HAP-1 (cell line): ENCODE data around the gene CAPN2.

Experiments used
- DNase-seq, 2 experiments: peaks; one replicate each; pipeline ENCODE4 v3.0.0-alpha.2; 2016 to 2020; ENCODE audit warnings: low spot score in 2 of 2
- H3K27me3 ChIP-seq: fragments of 250-450 bp; sonication (Bioruptor Pico); 2 replicates; pipeline ENCODE4 v1.5.1; 2020; ENCODE audit warnings: low read depth, mild to moderate bottlenecking, moderate library complexity
- H3K36me3 ChIP-seq: fragments of 250-450 bp; sonication (Bioruptor Pico); replicated peaks from 2 replicates; pipeline ENCODE4 v1.5.1; 2020; ENCODE audit warnings: mild to moderate bottlenecking
- H3K4me1 ChIP-seq: fragments of 250-450 bp; sonication (Bioruptor Pico); 2 replicates; pipeline ENCODE4 v1.5.1; 2020; ENCODE audit warnings: mild to moderate bottlenecking
- H3K4me3 ChIP-seq: fragments of 250-450 bp; sonication (Bioruptor Pico); 2 replicates; pipeline ENCODE4 v1.5.1; 2020; ENCODE audit warnings: mild to moderate bottlenecking, moderate library complexity
- H3K9me3 ChIP-seq: fragments of 250-450 bp; sonication (Bioruptor Pico); 2 replicates; pipeline ENCODE4 v1.5.1; 2020; ENCODE audit warnings: mild to moderate bottlenecking, moderate library complexity
- in situ Hi-C: fragments of 300-500 bp; cut with MboI; formaldehyde crosslinking; loops from 3 replicates; pipeline ENCODE4 v1.14.3; 2020; ENCODE audit warnings: low sequenced_read_pairs, inconsistent platforms, mixed read lengths

The CAPN2 gene

GRCh38 chr1:223745731-223746130, 33.4 kb downstream of the CAPN2 start:
- no peaks in the 10 kb centered on the region for H3K27me3 ChIP-seq
- peaks cover 31% of the 10 kb centered on the region for H3K36me3 ChIP-seq

DNA sequence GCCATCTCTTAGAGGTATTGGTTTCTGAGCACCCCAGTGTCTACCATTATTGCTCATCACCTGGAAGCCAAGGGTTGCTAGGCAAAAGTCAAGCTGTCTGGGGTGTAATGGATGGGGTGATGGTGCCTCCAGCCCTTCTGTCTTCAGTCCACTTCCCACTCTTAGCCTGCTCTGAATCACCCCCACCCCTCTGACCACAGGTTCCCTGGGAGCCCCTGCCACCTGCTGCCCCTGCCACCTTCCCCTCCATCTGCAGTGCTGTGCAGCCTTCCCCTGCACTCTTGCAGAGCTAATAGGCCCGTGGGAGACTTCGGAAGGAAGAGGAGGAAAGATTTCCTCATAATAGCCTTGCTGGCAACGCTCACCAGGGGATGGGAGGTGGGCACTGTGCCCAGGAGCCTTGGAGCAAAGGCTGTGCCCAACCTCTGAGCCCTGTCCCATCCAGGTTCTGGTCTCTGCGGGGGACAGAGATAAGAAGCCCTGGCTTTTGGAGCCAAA, 35.5 kb downstream of the CAPN2 start:
- no peaks in the 10 kb centered on the region for H3K27me3 ChIP-seq
- no peaks in the 10 kb centered on the region for H3K4me1 ChIP-seq
- H3K9me3 ChIP-seq = no peaks in the 10 kb centered on the region
- H3K4me3 ChIP-seq = no peak overlapping the region
- in situ Hi-C loops = no loop called here
- peaks cover 49% of the 10 kb centered on the region for H3K36me3 ChIP-seq
- no peak for DNase-seq

More at GRCh38 chr1:223745731-223746130, 33.4 kb downstream of the CAPN2 start:
- Histone ChIP-seq H3K4me3 (no peak overlapping the region), H3K4me1 (no peaks in the 10 kb centered on the region), H3K9me3 (no peaks in the 10 kb centered on the region)
- in situ Hi-C loops = no loop called here
- DNase-seq = no peak

GRCh38 chr1:223748405-223748772, 36.0 kb downstream of the CAPN2 start:
- in situ Hi-C loops = no loop called here
- no peaks in the 10 kb centered on the region for H3K27me3 ChIP-seq
- no peak for DNase-seq
- no peak overlapping the region for H3K4me3 ChIP-seq
- H3K36me3 ChIP-seq = peaks cover 54% of the 10 kb centered on the region
- H3K9me3 ChIP-seq = no peaks in the 10 kb centered on the region
- H3K4me1 ChIP-seq = no peaks in the 10 kb centered on the region

DNA sequence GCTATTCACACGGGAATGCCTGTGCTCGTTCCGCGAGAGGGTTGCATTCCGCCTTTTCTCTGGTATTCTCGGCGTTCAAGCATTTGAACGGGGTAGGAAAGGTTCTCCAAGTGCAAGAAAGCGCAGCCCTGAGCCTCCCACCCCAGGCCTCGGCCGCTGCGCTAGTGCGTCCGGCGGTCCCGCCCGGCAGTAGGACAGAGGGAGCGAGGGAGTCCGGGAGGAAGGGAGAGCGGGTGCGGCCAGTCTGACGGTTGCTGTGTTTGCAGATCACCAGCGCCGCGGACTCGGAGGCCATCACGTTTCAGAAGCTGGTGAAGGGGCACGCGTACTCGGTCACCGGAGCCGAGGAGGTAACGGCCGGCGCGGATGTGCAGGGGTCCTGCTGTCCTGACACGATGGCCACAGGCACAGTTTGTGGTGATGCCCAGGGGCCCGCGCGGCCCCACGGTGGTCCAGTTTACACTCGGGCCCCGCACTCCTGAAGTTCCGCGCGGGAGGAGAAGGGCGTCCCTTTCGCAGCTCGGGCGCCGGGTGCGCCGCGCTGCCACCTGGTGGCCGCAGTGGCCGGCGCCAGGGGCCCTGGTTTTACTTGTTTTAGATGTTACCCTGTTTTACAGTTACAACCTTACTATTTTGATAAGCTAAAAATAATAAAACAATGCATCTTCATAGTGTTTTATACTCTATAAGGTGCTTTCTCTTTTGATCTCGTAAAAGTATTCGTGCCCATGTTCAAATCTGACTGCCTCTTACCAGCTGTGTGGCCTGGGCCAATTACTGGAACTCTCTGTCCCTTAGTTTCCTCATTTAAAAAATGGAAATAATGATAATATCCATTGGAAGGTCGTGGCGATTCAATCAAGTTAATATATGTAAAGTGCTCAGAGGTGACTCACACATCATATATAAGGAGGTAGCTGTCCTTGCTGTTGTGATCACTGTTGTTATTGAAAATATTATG, 36.7 kb downstream of the CAPN2 start:
- Histone ChIP-seq H3K4me1 (no peaks in the 10 kb centered on the region), H3K4me3 (no peak overlapping the region), H3K36me3 (peaks cover 55% of the 10 kb centered on the region), H3K9me3 (no peaks in the 10 kb centered on the region), H3K27me3 (no peaks in the 10 kb centered on the region)
- DNase-seq = peak; percentile 14 to 66
- in situ Hi-C loops = no loop called here

- Histone ChIP-seq H3K36me3 (peaks cover 61% of the 10 kb centered on the region), H3K27me3 (no peaks in the 10 kb centered on the region), H3K4me3 (no peak overlapping the region), H3K4me1 (no peaks in the 10 kb centered on the region), H3K9me3 (no peaks in the 10 kb centered on the region)
- in situ Hi-C loops = no loop called here
- DNase-seq = no peak
Observed at GRCh38 chr1:223750730-223751570, 38.6 kb downstream of the CAPN2 start.

DNA sequence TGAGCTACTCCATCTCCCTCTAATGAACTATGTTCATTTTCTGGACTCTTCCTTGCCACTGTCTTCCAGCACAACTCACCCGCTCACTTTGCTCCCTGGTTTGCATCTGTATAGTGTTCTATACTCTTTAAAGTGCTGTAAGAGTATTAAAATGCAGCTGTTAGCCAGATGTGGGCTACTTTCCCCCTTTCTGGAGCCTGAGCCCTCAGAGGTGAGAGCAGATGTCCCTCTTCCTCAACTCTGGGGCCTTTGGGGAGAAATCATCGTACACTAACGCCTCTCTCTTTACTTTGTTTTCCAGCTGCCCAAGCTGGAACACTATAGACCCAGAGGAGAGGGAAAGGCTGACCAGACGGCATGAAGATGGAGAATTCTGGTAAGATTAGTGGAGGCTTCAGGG, 39.4 kb downstream of the CAPN2 start:
- no peaks in the 10 kb centered on the region for H3K4me1 ChIP-seq
- H3K4me3 ChIP-seq = no peak overlapping the region
- in situ Hi-C loops = no loop called here
- H3K36me3 ChIP-seq = peaks cover 61% of the 10 kb centered on the region
- H3K27me3 ChIP-seq = no peaks in the 10 kb centered on the region
- DNase-seq = no peak
- H3K9me3 ChIP-seq = no peaks in the 10 kb centered on the region

DNA sequence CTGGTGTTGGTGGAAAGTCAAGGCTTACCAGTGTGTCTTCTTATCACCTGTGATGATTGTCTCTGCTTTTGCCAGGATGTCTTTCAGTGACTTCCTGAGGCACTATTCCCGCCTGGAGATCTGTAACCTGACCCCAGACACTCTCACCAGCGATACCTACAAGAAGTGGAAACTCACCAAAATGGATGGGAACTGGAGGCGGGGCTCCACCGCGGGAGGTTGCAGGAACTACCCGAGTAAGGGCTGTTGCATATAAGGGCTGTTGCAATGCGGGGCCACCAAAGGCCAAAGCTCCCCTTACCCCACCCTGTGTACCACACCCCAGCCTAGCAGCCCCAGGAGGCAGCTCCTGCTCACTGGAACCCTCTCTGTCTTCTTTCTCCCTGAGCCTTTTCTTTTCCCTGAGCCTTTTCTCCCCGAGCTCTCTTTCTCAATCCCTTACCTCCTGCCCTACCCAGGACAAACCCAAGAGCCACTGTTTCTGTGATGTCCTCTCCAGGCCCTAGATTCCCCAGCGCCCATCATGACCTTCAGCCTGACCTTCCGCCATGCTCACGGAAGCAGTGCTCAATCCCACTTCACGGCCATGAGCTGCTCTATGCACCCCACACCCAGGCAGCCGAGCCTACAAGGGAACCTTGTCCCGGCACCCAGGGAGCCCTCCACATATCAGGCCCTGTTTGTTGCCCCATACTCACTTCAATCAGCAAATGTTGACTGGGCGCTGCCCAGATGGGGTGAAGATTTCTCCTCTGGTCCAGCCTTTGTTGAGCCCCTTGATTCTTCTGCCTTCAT, 40.6 kb downstream of the CAPN2 start:
- Histone ChIP-seq H3K9me3 (no peaks in the 10 kb centered on the region), H3K4me3 (no peak overlapping the region), H3K36me3 (peaks cover 58% of the 10 kb centered on the region), H3K27me3 (no peaks in the 10 kb centered on the region), H3K4me1 (no peaks in the 10 kb centered on the region)
- in situ Hi-C loops = no loop called here
- no peak for DNase-seq

GRCh38 chr1:223754681-223755431, 42.5 kb downstream of the CAPN2 start:
- H3K27me3 ChIP-seq = no peaks in the 10 kb centered on the region
- H3K4me3 ChIP-seq = no peak overlapping the region
- in situ Hi-C loops = no loop called here
- no peak for DNase-seq
- H3K36me3 ChIP-seq = peaks cover 53% of the 10 kb centered on the region
- no peaks in the 10 kb centered on the region for H3K4me1 ChIP-seq
- H3K9me3 ChIP-seq = no peaks in the 10 kb centered on the region

DNA sequence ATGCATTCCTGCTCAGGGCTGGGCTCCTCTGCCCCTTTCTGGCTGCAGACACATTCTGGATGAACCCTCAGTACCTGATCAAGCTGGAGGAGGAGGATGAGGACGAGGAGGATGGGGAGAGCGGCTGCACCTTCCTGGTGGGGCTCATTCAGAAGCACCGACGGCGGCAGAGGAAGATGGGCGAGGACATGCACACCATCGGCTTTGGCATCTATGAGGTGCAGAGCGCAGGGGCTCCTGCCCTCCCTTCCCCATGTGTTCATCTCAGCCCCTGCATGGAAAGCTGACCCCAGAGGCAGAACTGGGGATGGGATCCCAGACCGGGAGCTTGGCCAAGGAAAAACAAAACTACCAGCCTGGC, 43.1 kb downstream of the CAPN2 start:
- H3K9me3 ChIP-seq = no peaks in the 10 kb centered on the region
- in situ Hi-C loops = no loop called here
- H3K27me3 ChIP-seq = no peaks in the 10 kb centered on the region
- no peak overlapping the region for H3K4me3 ChIP-seq
- H3K4me1 ChIP-seq = no peaks in the 10 kb centered on the region
- H3K36me3 ChIP-seq = peaks cover 50% of the 10 kb centered on the region
- no peak for DNase-seq

GRCh38 chr1:223755992-223756775, 43.8 kb downstream of the CAPN2 start:
- Histone ChIP-seq H3K9me3 (no peaks in the 10 kb centered on the region), H3K27me3 (no peaks in the 10 kb centered on the region), H3K4me1 (no peaks in the 10 kb centered on the region), H3K36me3 (peaks cover 55% of the 10 kb centered on the region), H3K4me3 (no peak overlapping the region)
- DNase-seq = no peak
- in situ Hi-C loops = no loop called here

- H3K27me3 ChIP-seq = no peaks in the 10 kb centered on the region
- in situ Hi-C loops = no loop called here
- H3K9me3 ChIP-seq = no peaks in the 10 kb centered on the region
- H3K4me3 ChIP-seq = no peak overlapping the region
- H3K4me1 ChIP-seq = no peaks in the 10 kb centered on the region
- no peak for DNase-seq
- H3K36me3 ChIP-seq = peaks cover 53% of the 10 kb centered on the region
Observed at GRCh38 chr1:223756806-223757700, 44.7 kb downstream of the CAPN2 start.

- in situ Hi-C loops = no loop called here
- DNase-seq = no peak
- Histone ChIP-seq H3K4me1 (no peaks in the 10 kb centered on the region), H3K9me3 (no peaks in the 10 kb centered on the region), H3K36me3 (peaks cover 51% of the 10 kb centered on the region), H3K27me3 (no peaks in the 10 kb centered on the region), H3K4me3 (no peak overlapping the region)
Observed at GRCh38 chr1:223758734-223759133, 46.4 kb downstream of the CAPN2 start.
